OCI-LY7 (cell line): ENCODE results near the gene SMPD4. TPM values are rescaled to one million over a fixed set of nuclear protein-coding genes. Genes with fewer than 3 reads are reported as not detected.

Source experiments
- BruUV-seq: library from RNA; stranded (reverse); fragments of 400-500 nt; replicated peaks from 2 replicates; lab custom pipeline; 2021; lab: Mats Ljungman, UMichigan
- CTCF ChIA-PET: fragments of 300-600 bp; sonication (Branson Sonifier 250); formaldehyde crosslinking; loops from one replicate; lab custom pipeline; 2022; ENCODE audit warnings: antibody characterized with exemption; ENCODE audit not compliant: unreplicated experiment; lab: Charles Lee
- POLR2A ChIA-PET: fragments of 300-600 bp; sonication (Branson Sonifier 250); formaldehyde crosslinking; loops from one replicate; lab custom pipeline; 2022; ENCODE audit warnings: antibody characterized with exemption; lab: Charles Lee
- DNase-seq: peaks from one replicate; pipeline ENCODE4 v3.0.0-alpha.2; 2015; ENCODE audit warnings: low spot score
- H2AFZ ChIP-seq: fragments of 200-600 bp; sonication (generic), shearing (Covaris generic); 2 replicates; pipeline ENCODE4 v1.6.1; 2014; ENCODE audit warnings: mild to moderate bottlenecking, antibody characterized with exemption, low read length, moderate library complexity
- H3K27ac ChIP-seq: fragments of 200-600 bp; sonication (generic); 2 replicates; pipeline ENCODE4 v1.5.1; 2014; ENCODE audit warnings: mixed run types, low read depth, mild to moderate bottlenecking, moderate library complexity, low read length, inconsistent platforms; ENCODE audit not compliant: poor library complexity, severe bottlenecking
- H3K36me3 ChIP-seq: fragments of 200-600 bp; sonication (generic); 2 replicates; pipeline ENCODE4 v1.6.1; 2014; ENCODE audit warnings: mild to moderate bottlenecking, antibody characterized with exemption, low read length, moderate library complexity, mixed read lengths; ENCODE audit not compliant: insufficient read depth
- H3K4me1 ChIP-seq: fragments of 200-600 bp; sonication (generic); 2 replicates; pipeline ENCODE4 v1.5.1; 2014; ENCODE audit warnings: mild to moderate bottlenecking, low read length; ENCODE audit not compliant: insufficient read depth, poor library complexity, severe bottlenecking
- H3K4me2 ChIP-seq: fragments of 200-600 bp; sonication (generic); 2 replicates; pipeline ENCODE4 v1.6.1; 2014; ENCODE audit warnings: mild to moderate bottlenecking, low read length
- H3K4me3 ChIP-seq: fragments of 200-600 bp; sonication (generic); 2 replicates; pipeline ENCODE4 v1.5.1; 2014; ENCODE audit warnings: mild to moderate bottlenecking, low read depth, low read length; ENCODE audit not compliant: poor library complexity, severe bottlenecking
- H3K79me2 ChIP-seq: fragments of 200-600 bp; sonication (generic); 2 replicates; pipeline ENCODE4 v1.6.1; 2016; ENCODE audit warnings: low read depth, mild to moderate bottlenecking, low read length, moderate library complexity, mixed read lengths; ENCODE audit not compliant: insufficient read depth
- H3K9me2 ChIP-seq: fragments of 200-600 bp; sonication (generic); 2 replicates; pipeline ENCODE4 v1.6.1; 2016; ENCODE audit warnings: mild to moderate bottlenecking, low read length, mixed read lengths; ENCODE audit not compliant: insufficient read depth
- H3K9me3 ChIP-seq: fragments of 200-600 bp; sonication (generic); 2 replicates; pipeline ENCODE4 v1.6.1; 2014; ENCODE audit warnings: mild to moderate bottlenecking, mixed run types, low read length, mixed read lengths
- H4K20me1 ChIP-seq: fragments of 200-600 bp; sonication (generic); 2 replicates; pipeline ENCODE4 v1.6.1; 2014; ENCODE audit warnings: mild to moderate bottlenecking, antibody characterized with exemption, low read length, moderate library complexity, mixed read lengths; ENCODE audit not compliant: insufficient read depth
- CTCF ChIP-seq: fragments of 200-600 bp; sonication (generic); conservative IDR thresholded peaks from 2 replicates; pipeline ENCODE4 v1.5.1; 2014; ENCODE audit warnings: mild to moderate bottlenecking, antibody characterized with exemption, low read length, moderate library complexity, mixed read lengths
- EZH2phosphoT487 ChIP-seq: fragments of 200-600 bp; sonication (generic); IDR thresholded peaks from 2 replicates; pipeline ENCODE4 v1.6.1; 2018; ENCODE audit warnings: low read depth, borderline replicate concordance, mild to moderate bottlenecking, mixed run types, antibody characterized with exemption, low read length, moderate library complexity, mixed read lengths
- intact Hi-C: fragments of 100-400 bp; cut with micrococcal nuclease; formaldehyde crosslinking; loops from one replicate; pipeline ENCODE4 v1.10.0; 2022; ENCODE audit not compliant: unreplicated experiment
- total RNA-seq, 2 experiments: library from RNA; depleted of rRNA in 1 of 2; stranded (reverse); fragments of >200 nt in 1 of 2; shearing (Covaris generic) in 1 of 2; gene quantifications; 2 replicates each; pipeline ENCODE4 v1.2.3, GENCODE V29; 2014 to 2022

The SMPD4 gene
- total RNA-seq, 2 experiments from 2014 or later, result 61.9 to 93.8 TPM

- no peaks in the 10 kb centered on the region for H3K9me3 ChIP-seq
- BruUV-seq, result no TSS peak
- no peaks in the 10 kb centered on the region for H4K20me1 ChIP-seq
- no peak overlapping the region for H3K4me3 ChIP-seq
- peaks cover 22% of the 10 kb centered on the region for H3K79me2 ChIP-seq
- no peak overlapping the region for H3K27ac ChIP-seq
- no peak overlapping the region for H3K4me2 ChIP-seq
- POLR2A ChIA-PET, result no interaction called here
- H3K36me3 ChIP-seq, result peaks cover 17% of the 10 kb centered on the region
- TF ChIP-seq EZH2phosphoT487, result no peak
- TF ChIP-seq CTCF, result no peak
- CTCF ChIA-PET, result no interaction called here
- intact Hi-C loops, result no loop called here
- H3K9me2 ChIP-seq, result no peaks in the 10 kb centered on the region
- H3K4me1 ChIP-seq, result peaks cover 8% of the 10 kb centered on the region
- no peak overlapping the region for H2AFZ ChIP-seq
- DNase-seq, result no peak
Measured at GRCh38 chr2:130187268-130187667, 5.9 kb upstream of the SMPD4 start.

GRCh38 chr2:130186391-130186790, 5.0 kb upstream of the SMPD4 start:
- Histone ChIP-seq H3K79me2 (peaks cover 23% of the 10 kb centered on the region), H4K20me1 (no peaks in the 10 kb centered on the region), H3K9me2 (no peaks in the 10 kb centered on the region), H3K4me3 (no peak overlapping the region), H3K4me1 (peaks cover 8% of the 10 kb centered on the region), H3K4me2 (no peak overlapping the region), H2AFZ (no peak overlapping the region), H3K27ac (no peak overlapping the region), H3K9me3 (no peaks in the 10 kb centered on the region), H3K36me3 (peaks cover 17% of the 10 kb centered on the region)
- DNase-seq, result no peak
- intact Hi-C loops, result no loop called here
- TF ChIP-seq EZH2phosphoT487 (no peak), CTCF (no peak)
- POLR2A ChIA-PET, result no interaction called here
- CTCF ChIA-PET, result no interaction called here
- BruUV-seq, result no TSS peak

GRCh38 chr2:130185896-130186295, 4.5 kb upstream of the SMPD4 start:
- Histone ChIP-seq H2AFZ (no peak overlapping the region), H3K27ac (no peak overlapping the region), H3K4me3 (no peak overlapping the region), H3K79me2 (peaks cover 28% of the 10 kb centered on the region), H3K9me2 (no peaks in the 10 kb centered on the region), H3K4me1 (peaks cover 8% of the 10 kb centered on the region), H4K20me1 (no peaks in the 10 kb centered on the region), H3K4me2 (no peak overlapping the region), H3K36me3 (peaks cover 17% of the 10 kb centered on the region), H3K9me3 (no peaks in the 10 kb centered on the region)
- ChIA-PET CTCF (no interaction called here), POLR2A (no interaction called here)
- no TSS peak for BruUV-seq
- intact Hi-C loops, result no loop called here
- TF ChIP-seq CTCF (no peak), EZH2phosphoT487 (no peak)
- no peak for DNase-seq
